NCI-H1694 treated with DMSO at 0.1 percent for 48 hours (cell line): ENCODE results near the gene PRUNE1.

Experiments used
- DNase-seq: peaks from one replicate; lab custom pipeline; 2025; lab: John Stamatoyannopoulos, UW

The PRUNE1 gene, protein sequence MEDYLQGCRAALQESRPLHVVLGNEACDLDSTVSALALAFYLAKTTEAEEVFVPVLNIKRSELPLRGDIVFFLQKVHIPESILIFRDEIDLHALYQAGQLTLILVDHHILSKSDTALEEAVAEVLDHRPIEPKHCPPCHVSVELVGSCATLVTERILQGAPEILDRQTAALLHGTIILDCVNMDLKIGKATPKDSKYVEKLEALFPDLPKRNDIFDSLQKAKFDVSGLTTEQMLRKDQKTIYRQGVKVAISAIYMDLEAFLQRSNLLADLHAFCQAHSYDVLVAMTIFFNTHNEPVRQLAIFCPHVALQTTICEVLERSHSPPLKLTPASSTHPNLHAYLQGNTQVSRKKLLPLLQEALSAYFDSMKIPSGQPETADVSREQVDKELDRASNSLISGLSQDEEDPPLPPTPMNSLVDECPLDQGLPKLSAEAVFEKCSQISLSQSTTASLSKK

DNA sequence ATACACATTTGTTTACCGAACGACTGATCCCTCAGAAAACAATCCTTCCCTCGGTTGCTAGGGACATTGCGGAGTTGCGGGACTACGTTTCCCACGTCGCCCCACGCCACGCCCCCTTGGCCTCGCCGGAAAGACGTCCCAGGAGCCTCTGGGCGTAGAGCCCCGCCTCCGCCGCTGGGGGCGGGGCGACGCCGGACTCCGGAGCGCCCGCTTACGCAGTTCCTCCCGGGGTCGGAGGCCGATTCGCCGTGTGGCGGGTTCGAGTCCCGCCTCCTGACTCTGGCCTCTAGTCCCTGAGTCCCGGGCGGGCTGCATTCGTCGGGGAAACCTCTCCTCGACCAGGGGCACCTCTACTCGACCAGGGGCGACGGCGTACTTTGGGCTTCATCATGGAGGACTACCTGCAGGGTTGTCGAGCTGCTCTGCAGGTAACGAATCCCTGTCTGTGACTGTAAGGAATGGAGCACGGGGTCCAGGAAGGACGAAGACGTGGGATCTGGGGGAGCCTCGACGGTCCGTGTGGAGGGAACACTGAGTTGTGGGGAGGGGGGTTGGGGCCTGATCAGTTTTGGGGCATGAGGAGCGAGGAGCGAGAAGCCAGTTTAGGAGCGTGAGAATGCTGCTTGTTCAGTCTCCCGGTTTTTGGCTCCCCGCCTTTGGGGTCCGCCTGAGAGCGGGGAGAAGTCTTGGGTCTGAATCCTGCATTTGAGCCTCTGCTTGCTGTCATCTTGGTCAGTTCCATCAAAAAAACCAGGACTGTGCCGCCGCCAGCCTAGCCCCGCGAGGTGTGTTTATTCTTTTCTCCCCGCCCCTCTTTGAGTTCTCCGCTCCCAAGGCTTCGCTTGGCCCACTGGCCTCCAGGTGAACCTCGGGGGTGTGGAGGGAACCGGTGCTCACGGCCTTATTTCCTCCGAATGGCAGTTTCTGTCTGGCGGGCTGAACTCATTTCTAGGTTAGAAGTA lies at the start of gene PRUNE1:
Gene PRUNE1 (plus strand): TSS at position 206 of the 962 bp plus-strand sequence. CDS start 184 bp downstream, at position 390.
- DNase-seq: peak; percentile 96

DNA sequence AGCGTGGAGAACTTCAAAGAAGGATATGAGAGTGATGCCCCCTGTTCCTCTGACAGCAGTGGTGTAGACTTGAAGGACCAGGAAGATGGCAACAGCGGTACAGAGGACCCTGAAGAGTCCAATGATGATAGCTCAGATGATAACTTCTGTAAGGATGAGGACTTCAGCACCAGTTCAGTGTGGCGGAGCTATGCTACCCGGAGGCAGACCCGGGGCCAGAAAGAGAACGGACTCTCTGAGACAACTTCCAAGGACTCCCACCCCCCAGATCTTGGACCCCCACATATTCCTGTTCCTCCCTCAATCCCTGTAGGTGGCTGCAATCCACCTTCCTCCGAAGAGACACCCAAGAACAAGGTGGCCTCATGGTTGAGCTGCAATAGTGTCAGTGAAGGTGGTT lies 47.6 kb upstream of the PRUNE1 start:
- no peak for DNase-seq

DNA sequence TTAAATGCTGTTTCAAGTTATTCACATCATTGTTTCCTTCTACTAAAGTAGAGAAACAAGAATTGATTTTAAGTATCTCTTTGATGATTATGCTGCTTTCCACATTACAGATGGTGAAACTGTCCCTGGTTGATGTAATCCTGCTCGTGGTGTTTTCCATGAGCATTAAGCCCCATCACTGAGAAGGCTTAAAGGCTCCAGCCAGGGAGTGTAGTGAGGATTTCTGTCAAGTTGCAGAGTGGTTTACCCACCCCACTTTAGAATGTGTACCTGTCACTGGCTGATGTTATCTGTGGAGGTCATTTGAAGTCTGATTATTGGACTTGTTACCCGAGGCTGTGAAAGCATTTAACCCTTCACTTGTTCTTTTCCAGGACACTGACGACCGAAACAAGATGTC lies 46.5 kb upstream of the PRUNE1 start:
- no peak for DNase-seq

DNA sequence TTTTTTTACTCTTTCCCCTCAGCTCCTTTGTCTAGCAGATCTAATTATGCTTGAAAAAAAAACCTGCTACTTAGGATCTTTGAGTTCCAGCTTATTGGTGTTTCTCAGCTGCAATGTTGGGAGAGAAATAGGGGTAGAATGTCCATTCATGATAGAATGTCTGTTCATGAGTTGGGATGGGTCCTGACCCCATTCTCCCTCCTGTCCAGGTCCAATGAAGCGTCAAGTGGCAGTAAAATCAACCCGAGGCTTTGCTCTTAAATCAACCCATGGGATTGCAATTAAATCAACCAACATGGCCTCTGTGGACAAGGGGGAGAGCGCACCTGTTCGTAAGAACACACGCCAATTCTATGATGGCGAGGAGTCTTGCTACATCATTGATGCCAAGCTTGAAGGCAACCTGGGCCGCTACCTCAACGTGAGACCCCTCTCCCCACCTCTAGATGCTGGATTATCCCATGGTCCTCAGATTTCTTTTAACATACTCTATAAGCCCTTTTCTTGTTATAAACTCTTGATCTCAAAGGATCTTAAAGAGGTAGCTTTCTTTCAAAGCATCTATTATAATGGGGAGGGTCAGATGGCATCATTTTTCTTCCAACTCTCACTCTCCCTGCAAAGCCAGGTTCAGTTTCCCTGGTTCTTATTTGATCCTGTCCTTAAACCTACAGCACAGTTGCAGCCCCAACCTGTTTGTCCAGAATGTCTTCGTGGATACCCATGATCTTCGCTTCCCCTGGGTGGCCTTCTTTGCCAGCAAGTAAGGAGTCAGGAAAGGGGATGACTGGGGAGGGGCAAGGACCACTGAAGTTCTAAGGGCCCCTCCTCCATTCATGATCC lies 44.7 kb upstream of the PRUNE1 start:
- DNase-seq: no peak

DNA sequence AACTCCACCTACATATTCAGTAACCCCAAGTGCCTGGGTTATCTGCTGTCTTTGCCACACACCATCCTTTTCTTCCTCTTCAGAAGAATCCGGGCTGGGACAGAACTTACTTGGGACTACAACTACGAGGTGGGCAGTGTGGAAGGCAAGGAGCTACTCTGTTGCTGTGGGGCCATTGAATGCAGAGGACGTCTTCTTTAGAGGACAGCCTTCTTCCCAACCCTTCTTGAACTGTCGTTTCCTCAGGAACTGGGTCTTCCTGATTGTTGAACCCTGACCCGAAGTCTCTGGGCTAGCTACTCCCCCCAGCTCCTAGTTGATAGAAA lies 44.1 kb upstream of the PRUNE1 start:
- DNase-seq: no peak

DNA sequence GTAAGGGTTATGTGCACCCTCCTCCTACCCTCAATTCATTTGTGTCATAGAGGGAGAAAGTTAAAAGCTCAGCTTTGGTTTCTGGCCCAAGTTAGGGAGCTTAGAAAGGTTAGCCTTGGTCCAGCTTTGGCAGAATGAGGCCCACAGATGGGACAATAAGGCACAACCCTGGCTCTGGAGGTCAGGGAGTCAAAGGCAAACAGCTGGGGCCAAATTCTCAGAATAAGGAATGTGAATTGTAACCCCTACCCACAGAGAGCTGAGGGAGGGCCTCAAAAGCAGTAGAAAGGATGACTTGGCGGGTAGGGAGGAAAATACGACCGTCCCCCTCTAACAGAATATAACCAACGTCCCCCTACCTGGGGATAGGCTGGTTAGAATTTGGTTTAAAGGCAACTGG lies 42.6 kb upstream of the PRUNE1 start:
- DNase-seq: no peak

DNA sequence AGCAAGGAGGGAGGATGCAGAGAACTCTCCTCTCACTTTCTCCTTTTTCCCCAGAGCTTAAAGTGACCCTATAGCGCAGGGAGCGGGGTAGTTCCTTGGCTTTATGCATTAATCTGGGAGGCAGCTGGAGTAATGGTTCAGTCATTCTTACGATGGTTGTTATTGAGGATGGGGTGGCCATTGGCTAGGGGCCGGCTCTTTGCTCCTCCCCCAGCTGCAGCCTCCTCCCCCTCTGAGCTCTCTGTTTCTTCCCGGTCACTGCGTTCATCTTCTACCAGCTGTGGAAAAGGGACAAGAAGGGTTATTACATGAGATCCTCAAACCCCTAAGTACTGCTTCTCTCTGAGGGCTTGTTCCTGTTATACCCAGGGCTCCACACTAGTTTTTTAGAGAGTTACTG lies 42.2 kb upstream of the PRUNE1 start:
- DNase-seq: no peak

DNA sequence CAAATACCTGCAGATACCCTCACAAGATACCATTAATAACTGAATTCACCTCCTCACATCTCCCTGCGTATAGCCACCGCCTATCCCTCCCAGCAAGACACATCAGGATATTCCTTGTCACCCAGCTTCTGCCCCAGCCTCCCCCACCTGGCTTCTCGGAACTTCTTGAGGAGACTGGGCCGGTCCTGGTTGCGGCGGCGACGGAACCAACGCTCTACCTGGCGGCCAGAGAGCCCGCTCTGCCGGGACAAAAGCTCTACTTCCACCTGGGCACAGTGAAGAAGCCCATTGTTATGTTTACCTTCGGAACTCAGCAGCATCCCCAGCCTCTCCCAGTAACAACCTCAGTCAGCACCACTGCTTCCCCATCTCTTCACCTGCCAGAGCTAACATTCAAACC lies 40.3 kb upstream of the PRUNE1 start:
- DNase-seq: no peak

DNA sequence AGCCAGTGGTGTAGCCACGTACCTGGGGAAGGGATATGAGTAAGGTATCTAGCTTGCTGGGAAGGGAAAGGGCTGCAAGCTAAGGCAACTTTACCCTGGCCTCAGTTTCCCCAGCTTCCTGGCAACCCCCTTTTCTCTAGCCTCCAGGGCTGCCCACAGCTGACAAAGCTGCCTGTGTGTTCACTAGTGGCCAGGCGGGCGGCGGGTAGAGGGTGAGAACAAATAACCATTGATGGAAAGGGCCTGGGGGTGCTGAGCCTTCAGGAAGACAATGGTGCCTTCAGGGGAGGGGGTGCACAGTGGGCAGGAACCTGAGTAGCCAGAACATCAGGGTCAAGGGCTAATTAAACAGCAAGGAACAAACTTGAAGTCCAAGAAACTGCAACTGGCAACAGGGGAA lies 39.8 kb upstream of the PRUNE1 start:
- DNase-seq: no peak

DNA sequence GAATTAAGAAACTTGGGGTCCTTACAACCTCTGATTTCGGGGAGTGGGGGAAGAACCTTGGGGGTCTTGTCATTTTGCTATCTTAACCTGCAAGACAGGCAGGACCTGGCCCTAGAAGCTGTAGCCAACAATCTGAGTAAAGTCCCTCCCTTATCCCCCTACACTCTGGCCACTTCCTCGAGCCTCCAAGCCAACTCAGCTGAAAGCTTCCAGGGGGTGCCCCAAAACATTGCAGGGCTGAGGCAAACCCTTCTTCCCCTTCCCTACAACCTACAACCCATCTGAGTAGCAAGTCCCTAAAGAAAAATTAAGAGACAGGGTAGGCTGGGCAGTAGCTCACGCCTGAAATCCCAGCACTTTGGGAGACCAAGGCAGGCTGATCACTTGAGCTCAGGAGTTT lies 38.6 kb upstream of the PRUNE1 start:
- no peak for DNase-seq

DNA sequence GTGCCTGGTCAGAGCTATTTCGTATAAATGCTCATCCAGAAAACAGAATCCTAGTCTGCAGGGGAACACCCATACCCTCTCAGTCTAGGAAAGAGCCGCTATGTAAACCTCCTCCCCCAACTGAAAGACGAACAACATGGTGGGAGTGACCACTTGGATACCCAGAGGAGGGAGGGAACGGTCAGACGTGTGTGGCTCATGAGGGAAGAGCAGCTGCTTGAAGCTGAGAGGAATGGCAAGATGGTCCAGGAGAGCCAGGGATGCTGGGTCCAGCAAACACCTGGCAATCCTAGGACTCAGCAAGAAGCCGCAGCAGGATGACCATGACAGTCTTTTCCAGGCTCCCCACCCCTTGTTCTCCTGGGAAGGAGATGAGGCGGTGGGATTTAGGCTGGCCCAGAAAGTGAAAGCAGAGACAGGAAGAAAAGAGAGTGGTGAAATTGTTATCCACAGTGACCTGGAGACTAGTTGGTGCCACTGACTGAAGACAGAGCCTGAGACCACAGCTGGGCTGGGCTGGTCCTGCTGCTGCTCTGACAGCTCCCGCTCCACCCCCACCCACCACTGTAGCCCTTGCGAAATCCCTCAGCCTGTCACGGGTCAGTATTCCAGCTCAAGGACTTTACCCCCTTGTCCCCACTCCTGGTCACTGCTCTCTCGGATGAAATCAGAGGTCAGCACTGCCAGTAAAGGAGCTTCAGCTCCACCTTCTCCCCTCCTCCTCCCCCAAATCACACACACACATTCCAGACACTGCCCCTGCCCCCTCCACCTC lies 37.3 kb upstream of the PRUNE1 start:
- no peak for DNase-seq

DNA sequence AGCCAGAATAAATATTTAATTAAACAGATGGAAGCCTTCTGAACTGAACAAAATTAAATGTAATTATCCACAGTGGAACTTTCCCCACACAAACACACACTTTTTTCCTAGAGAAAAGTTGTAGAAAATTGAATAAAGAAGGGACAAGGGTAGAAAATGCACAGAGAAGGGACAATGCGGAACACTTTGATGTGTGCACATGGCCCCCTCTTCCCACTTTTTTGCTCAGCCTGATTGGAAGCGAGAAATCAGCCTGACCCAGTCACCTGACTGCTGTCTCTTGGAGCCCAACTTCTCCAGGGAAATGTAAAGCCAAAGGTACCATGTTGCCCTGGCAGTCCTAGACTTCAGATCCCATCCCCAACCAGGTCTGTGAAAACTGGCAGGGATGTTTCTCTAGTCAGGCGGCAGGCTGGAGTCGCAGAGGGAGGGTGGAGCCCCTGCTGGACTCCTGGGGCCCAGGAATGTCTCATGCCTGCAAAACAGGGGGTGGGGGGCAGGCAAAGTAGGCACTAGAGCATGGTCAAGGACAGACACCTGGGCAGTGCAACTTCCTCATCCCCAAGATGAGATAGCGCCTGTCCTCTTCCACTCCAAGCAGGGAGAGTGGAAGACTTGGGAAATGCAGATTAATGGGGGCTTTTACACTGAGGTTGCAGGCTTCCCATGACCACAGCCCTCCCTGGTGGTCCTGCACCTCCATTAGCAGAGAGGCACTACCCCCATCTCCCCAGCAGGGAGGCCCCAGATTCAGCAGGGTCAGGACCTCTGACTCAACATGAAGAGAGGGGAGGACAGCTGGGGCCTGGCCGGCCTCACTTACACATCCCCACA lies 36.4 kb upstream of the PRUNE1 start:
- no peak for DNase-seq

DNA sequence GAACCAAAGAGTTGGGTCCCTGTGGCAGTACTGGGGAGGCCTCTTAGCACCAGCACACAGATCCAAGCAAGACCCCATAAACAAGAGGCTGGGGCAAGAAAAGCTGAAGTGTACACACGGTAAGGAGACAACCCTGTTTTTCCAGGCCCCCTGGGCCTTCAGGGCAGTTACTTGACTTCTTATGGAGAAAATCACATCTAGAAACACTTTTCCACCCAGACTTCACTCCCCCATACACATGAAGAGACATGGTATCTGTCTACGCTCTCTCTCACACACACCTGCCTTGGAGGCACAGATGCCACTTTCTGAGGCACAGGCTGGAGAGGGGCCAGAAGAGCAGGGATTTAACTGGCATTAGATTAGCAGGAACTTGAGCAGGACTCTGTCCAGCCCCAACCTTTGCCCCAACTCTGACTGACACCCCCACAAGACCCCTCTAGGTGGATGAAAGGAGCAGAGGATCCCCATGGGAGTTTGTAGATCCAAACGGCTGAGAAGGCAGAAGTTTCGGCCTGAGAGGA lies 35.8 kb upstream of the PRUNE1 start:
- DNase-seq: no peak

DNA sequence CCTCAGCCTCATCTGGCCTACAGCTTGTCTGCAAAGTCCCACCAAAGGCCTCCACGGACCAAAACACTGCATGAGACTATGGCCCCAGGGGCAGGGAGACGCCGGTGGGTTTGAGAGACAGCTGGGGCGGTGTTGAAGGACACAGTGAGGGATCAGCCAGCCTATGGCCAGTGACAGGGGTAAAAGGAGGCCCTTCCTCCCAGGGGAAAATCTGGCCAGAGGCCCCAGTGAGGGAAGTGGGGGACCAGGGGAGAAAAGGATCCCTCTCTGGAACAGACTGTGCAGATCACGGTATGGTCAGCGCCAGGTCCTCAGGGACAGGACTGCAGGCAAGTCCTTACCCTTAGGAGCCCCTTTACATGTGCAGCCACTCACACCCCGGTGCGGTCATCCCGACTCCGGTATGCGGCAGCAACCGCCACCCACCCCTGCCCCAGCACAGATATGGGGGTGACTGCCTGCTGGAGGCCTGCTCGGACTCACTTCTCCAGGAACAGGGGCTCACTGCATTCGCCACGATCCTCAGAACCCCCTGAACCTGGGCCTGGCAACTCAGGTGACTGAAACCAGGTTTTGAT lies 34.9 kb upstream of the PRUNE1 start:
- no peak for DNase-seq

DNA sequence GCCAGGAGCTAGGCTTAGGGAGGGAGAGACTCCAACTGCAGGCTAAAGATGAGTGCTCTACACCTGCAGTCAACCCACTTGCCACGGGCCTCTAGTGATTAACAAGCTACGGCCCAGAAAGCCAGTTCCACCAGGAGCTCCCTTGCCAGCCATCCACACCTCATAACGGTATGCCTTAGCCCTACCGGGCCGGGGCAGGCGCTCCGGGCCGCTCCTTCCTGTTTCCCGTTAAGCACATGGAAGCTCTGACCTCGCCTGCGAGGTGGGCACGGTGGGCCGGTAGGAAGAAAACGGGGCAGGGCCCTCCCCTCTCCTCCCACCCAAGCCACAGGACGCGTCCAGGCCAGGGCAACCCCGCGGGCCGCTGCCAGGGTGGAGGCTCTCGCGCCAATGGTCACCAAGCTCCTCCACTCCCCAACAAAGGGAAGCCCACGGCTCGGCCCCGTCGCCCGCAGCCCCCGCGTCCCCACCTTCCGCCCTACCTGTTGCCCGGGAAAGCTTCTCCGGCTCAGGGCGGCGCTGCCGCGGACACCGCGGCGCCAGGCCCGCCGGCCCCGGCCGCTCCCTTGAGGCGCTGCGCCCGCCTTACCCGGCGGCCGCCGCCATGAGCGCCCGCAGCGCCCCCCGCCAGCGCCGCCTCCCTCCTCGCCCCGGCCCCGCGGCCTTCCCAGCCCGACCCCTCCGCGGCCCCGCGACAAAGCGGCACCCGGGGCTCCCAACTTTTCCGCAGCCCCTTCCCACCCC lies 34.2 kb upstream of the PRUNE1 start:
- DNase-seq: no peak

DNA sequence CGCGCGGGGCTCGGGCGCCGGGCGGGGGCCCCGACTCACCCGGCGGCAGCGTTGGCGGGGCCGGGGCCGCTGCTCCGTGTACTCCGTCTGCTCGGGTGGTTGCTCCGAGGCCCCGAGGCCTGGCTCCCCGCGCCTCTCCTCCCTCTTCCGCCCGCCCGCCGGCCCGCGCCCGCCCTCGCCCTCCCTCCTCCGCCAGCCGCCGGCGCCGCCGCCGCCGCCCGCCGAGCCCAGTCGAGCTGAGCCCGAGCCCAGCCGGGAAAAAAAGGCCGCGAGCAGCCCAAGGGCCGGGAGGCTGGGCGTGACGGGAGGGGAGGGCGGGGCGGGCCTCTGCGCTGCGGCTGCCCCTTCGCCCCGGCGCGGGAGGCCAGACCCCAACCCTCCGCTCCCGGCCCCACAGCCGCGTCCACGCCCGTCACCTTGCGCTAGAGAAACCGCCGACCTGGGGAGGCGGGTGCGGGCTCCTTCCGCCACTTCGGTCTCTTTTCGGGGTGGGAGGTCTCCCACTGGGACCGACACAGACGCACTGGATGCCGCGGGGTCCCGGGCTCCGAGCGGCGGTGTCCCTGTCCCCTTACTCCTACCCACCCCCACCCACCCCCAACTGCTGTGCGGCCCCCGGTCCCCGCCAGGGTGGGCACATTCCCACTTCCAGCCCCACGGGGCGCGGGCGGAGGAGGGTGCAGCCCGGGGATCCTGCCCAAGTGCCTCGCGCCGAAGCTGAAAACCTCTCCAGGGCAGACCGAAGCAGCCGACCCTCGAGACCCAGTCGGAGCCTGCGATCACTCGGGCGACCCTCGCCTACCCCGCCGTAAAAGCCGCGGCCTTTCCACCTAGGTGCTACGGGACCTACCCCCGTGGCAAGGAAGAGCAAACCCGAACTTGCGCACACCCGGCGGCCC lies 33.4 kb upstream of the PRUNE1 start, which contains the start of gene CERS2:
Gene CERS2 (minus strand): TSS at position 256 of the 899 bp plus-strand sequence. CDS start 5,745 bp downstream, outside the sequence.
- DNase-seq: peak; percentile 43

DNA sequence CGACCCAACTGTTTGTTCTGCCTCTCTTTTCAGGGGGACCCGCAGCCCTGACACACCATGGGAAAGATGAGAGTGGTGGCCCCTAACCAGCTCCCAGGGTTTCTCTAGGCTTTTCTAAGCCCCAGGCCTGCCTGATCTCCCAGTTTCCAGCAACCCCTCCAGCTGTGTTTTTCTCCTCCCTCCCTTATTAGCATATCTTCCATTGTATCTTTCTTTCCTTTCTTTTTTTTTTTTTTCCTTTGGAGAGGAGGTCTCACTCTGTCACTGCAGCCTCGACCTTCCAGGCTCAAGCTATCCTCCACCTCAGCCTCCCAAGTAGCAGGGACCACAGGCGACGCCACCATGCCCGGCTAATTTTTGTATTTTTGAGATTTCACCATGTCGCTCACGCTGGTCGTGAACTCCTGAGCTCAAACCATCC lies 31.8 kb upstream of the PRUNE1 start:
- DNase-seq: no peak
